Gastrocnemius medialis (tissue), 4 donors: ENCODE data around the gene TBRG4. TPM values are rescaled to one million over a fixed set of nuclear protein-coding genes. Genes with fewer than 3 reads are reported as not detected.

Source experiments
- ATAC-seq, 2 donors: fragments of 150-250 bp; one replicate each; pipeline ENCODE4 v1.9.1; 2016
- DNase-seq, 2 donors: peaks; one replicate each; pipeline ENCODE4 v3.0.0-alpha.2; 2019
- H3K27ac ChIP-seq, 4 donors: fragments of 200-600 bp; sonication (generic); 1 replicate in 1 of 4; 2 replicates in 3 of 4; pipeline ENCODE4 v1.5.1; 2016 to 2018; ENCODE audit warnings: mild to moderate bottlenecking in 2 of 4, moderate library complexity in 1 of 4
- H3K27me3 ChIP-seq, 3 donors: fragments of 200-600 bp; sonication (generic) in 2 of 3; 1 replicate in 1 of 3; 2 replicates in 2 of 3; pipeline versions ENCODE4 v1.5.1 to v1.6.0; 2016 to 2019; ENCODE audit warnings: mild to moderate bottlenecking in 1 of 3, moderate library complexity in 1 of 3
- H3K36me3 ChIP-seq, 2 donors: fragments of 200-600 bp; sonication (generic) in 1 of 2; one replicate each; pipeline ENCODE4 v1.5.1; 2017 to 2018
- H3K4me1 ChIP-seq, 2 donors: fragments of 200-600 bp; sonication (generic) in 1 of 2; one replicate each; pipeline ENCODE4 v1.5.1; 2016 to 2017; ENCODE audit warnings: mild to moderate bottlenecking in 2 of 2
- H3K4me3 ChIP-seq, 4 donors: fragments of 200-600 bp; sonication (generic) in 3 of 4; 1 replicate in 1 of 4; 2 replicates in 3 of 4; pipeline ENCODE4 v1.5.1; 2016 to 2019; ENCODE audit warnings: mild to moderate bottlenecking in 2 of 4
- H3K9me3 ChIP-seq, 3 donors: fragments of 200-600 bp; sonication (generic) in 2 of 3; 1 replicate in 1 of 3; 2 replicates in 2 of 3; pipeline ENCODE4 v1.5.1; 2016 to 2019
- POLR2A ChIP-seq, 2 donors: fragments of 450-650 bp; IDR thresholded peaks; one replicate each; pipeline ENCODE4 v1.6.1; 2017; ENCODE audit warnings: antibody characterized with exemption in 2 of 2, mild to moderate bottlenecking in 2 of 2, moderate library complexity in 2 of 2
- in situ Hi-C, 4 donors: fragments of 200-750 bp; cut with MboI; loops; one replicate each; pipeline versions ENCODE4 v1.15.0 to v1.8.0; 2017; ENCODE audit warnings: low sequenced_read_pairs in 4 of 4
- intact Hi-C: fragments of 100-400 bp; cut with DNase I; formaldehyde crosslinking; loops from one replicate; pipeline ENCODE4 v1.15.1; 2023; ENCODE audit warnings: low total_unique reads
- total RNA-seq, 4 donors: library from RNA; depleted of rRNA; stranded (reverse); fragments of >200 nt; gene quantifications; one replicate each; pipeline versions ENCODE4 v1.1.0 to v1.2.3, GENCODE V29; 2016
- TF ChIP-seq, protein P1 (sequence below), 5 experiments: fragments of 450-650 bp in 3 of 5; fragments of 200-600 bp in 2 of 5; sonication (generic) in 2 of 5; IDR thresholded peaks in 4 of 5; conservative IDR thresholded peaks in 1 of 5; 1 replicate in 4 of 5; 2 replicates in 1 of 5; pipeline ENCODE4 v1.5.1; 2016 to 2019; ENCODE audit warnings: antibody characterized with exemption in 5 of 5, mild to moderate bottlenecking in 3 of 5, moderate library complexity in 3 of 5

The TBRG4 gene
- total RNA-seq, 4 donors from 2014 or later, result 74.3 to 105 (median 92.7) TPM

DNA sequence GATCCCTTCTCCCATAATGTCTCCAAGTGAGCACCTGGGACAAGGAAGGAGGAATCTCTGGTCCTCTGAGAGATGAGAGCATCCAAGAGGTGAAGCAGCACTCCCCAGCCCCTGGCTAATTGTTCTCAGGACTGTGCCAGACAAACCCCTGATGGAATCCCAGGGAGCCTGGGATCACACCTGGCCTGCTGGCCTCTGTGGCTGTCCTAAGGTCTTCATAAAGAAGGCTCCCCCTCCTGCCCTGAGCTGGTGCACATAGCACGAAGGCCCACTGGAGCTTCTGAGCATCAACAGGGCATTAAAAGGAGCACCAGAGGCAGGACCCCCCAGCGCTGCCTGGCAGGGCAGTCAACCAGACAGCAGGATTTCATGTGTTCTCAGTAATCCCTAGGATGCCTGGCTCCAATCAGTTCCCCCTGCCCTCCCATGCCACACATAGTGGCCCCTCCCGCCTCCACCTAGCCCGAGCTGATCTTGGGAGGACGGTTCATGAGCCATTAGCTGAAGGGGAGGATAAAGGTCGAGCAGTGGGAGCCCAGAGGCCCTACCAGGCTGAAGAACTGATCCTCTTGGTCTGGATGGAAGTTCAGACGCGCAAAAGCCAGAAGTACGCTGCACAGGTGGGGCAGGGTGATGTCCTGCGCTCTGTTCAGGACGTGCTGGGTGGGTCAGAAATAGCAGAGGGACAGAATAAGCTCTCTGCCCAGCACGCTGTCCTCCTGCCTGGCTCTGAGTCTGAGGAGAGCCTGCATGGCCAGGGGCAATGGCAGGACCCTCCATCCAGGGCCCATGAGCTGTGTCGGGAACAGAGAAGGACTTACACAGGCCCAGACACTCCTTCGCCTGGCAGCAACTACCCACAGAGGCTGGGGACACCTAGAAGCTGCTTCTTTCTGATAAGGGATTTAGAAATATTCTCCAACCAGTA, 8.4 kb downstream of the TBRG4 start:
- no peak overlapping the region for H3K4me3 ChIP-seq
- peaks cover 5 to 96% of the 10 kb centered on the region in 2 donors for H3K36me3 ChIP-seq
- ATAC-seq, result no peak
- H3K9me3 ChIP-seq, result no peaks in the 10 kb centered on the region
- H3K4me1 ChIP-seq, result peaks cover 14 to 25% of the 10 kb centered on the region in 2 donors
- TF ChIP-seq POLR2A (IDR thresholded peaks at IDR 0.05), result no peak
- TF ChIP-seq, protein P1, sequence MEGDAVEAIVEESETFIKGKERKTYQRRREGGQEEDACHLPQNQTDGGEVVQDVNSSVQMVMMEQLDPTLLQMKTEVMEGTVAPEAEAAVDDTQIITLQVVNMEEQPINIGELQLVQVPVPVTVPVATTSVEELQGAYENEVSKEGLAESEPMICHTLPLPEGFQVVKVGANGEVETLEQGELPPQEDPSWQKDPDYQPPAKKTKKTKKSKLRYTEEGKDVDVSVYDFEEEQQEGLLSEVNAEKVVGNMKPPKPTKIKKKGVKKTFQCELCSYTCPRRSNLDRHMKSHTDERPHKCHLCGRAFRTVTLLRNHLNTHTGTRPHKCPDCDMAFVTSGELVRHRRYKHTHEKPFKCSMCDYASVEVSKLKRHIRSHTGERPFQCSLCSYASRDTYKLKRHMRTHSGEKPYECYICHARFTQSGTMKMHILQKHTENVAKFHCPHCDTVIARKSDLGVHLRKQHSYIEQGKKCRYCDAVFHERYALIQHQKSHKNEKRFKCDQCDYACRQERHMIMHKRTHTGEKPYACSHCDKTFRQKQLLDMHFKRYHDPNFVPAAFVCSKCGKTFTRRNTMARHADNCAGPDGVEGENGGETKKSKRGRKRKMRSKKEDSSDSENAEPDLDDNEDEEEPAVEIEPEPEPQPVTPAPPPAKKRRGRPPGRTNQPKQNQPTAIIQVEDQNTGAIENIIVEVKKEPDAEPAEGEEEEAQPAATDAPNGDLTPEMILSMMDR (IDR thresholded peaks at IDR 0.05 in 4 of 5, conservative IDR thresholded peaks at IDR 0.05 in 1 of 5), result no peak
- peak overlapping the region; percentile 56 to 76 (median 64) for H3K27ac ChIP-seq
- no peak for DNase-seq
- no peaks in the 10 kb centered on the region for H3K27me3 ChIP-seq
- in situ Hi-C loops (loop anchor here (10.0 to 25.0 kb wide), 2 partner anchors 108 to 516 kb away; partner anchors contain the start of gene TMED4 (in 4 of the 4)), intact Hi-C loops (no loop called here)

DNA sequence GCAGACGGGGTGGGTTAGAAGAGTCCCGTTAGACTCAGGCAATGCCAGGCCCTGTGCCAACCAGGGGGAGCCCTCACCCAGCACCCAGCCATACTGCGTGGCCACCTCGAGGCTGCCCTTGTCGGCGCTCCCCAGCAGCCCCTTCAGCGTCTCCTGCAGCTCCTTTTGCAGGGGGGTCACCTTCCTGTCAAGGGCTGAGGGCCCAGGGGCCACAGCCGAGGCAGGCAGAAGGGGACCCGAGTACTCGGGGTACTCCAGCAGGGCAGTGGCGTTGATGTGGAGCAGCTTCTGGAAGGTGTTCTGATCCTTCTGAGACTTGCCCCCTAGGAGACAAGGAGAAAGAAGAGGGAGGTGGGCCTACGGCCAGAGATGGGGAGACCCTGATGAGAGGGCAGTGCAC, 9.7 kb downstream of the TBRG4 start:
- peaks cover 1 to 15% of the 10 kb centered on the region in 2 donors for H3K4me1 ChIP-seq
- H3K36me3 ChIP-seq, result peaks cover 5 to 85% of the 10 kb centered on the region in 2 donors
- intact Hi-C loops, result no loop called here
- DNase-seq, result no peak
- H3K27ac ChIP-seq, result no peak overlapping the region
- no peaks in the 10 kb centered on the region for H3K9me3 ChIP-seq
- H3K4me3 ChIP-seq, result no peak overlapping the region
- no peaks in the 10 kb centered on the region for H3K27me3 ChIP-seq
- TF ChIP-seq POLR2A (IDR thresholded peaks at IDR 0.05), result no peak
- TF ChIP-seq, protein P1 (IDR thresholded peaks at IDR 0.05 in 4 of 5, conservative IDR thresholded peaks at IDR 0.05 in 1 of 5), result no peak
- no peak for ATAC-seq
- in situ Hi-C loops, result loop anchor here (10.0 to 25.0 kb wide), 2 partner anchors 107 to 514 kb away; partner anchors contain the start of gene TMED4 (in 4 of the 4)

DNA sequence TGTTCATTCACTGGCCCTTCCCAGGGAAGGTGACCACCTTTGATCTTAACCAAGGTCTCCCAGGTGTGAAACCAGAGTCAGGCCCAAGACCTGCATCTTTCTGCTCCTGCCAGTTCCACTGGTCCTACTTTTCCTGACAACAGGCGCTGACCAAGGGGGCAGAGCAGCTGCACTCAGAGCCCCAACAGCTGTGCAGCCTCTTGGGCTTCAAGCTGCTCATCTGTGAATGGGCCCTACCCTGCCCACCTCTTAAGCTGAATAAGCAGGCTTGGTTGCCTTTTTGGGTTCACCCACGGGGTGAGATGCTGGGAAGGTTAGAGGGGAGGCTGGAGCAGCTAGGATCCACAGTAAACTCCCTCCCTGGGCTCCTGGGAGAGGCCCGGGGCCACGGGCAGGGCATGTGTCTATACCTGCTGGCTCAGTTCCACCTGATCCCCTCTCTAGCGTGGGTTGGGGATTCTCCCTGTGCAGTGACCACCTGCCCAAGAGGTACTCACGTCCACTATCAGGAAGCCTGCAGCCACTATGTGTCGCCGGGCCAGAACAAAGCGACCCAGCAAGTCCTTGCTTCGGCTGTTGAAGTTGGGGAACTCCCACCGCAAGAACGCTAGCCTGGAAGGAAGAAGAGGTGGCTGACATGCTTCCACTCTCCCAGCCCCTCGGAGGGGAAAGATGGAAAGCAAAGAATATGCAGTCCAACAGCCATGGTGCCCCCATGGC, 10.6 kb downstream of the TBRG4 start:
- no peak for TF ChIP-seq POLR2A (IDR thresholded peaks at IDR 0.05)
- TF ChIP-seq, protein P1 (IDR thresholded peaks at IDR 0.05 in 4 of 5, conservative IDR thresholded peaks at IDR 0.05 in 1 of 5), result no peak
- in situ Hi-C loops (loop anchor here (10.0 to 25.0 kb wide), 2 partner anchors 106 to 514 kb away; partner anchors contain the start of gene TMED4 (in 4 of the 4)), intact Hi-C loops (no loop called here)
- Histone ChIP-seq H3K4me1 (peaks cover 0 to 7% of the 10 kb centered on the region in 2 donors), H3K9me3 (no peaks in the 10 kb centered on the region), H3K4me3 (no peak overlapping the region), H3K27me3 (no peaks in the 10 kb centered on the region), H3K36me3 (peaks cover 5 to 78% of the 10 kb centered on the region in 2 donors), H3K27ac (no peak overlapping the region)
- DNase-seq (no peak), ATAC-seq (no peak)

DNA sequence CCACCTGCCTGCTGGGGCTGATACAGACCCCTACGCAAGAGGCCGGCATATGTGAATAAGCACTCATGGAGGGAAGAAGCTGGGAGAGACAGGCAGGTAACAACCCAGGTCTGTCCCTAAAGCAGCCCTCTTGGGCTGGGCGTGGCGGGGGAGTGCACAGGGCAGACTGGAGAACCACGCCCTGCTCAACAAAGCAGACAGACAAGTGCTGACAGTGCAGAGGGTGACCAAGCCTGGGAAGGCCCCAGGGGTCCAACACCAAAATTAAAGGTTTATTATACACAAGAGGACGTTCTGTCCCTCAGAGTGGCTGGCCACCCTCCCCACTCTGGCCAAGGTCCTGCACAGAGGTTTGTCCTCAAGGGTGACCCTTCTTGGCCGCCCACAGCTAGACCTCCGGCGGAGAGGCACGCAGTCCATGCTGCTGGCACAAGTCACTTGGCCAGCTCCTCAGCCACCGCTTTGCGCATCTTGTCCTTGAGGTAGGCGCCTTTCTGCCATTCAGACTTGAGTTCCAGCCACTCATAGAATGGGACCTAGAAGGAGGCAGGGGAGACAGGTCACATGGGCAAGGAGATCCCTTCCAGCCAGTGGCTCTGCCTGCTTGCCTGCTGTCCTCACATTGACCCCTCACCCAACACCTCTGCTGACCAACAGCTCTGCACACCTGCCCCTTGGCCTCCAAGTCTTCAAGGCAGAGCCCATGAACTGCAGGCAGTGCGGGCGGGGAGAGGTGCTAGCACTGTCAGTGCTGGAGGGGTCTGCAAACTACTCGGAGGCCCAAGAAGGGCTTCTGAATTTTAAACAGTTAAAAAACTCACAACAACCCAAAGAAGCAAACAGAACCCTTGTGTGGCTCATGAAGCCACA, 11.4 kb downstream of the TBRG4 start:
- peak overlapping the region in 1 of 4 donors; percentile 16 for H3K27ac ChIP-seq
- TF ChIP-seq POLR2A (IDR thresholded peaks at IDR 0.05), result no peak
- TF ChIP-seq, protein P1 (IDR thresholded peaks at IDR 0.05 in 4 of 5, conservative IDR thresholded peaks at IDR 0.05 in 1 of 5), result no peak
- peaks cover 5 to 71% of the 10 kb centered on the region in 2 donors for H3K36me3 ChIP-seq
- H3K4me3 ChIP-seq, result no peak overlapping the region
- no peak for ATAC-seq
- in situ Hi-C loops (loop anchor here (10.0 to 25.0 kb wide), 2 partner anchors 105 to 513 kb away; partner anchors contain the start of gene TMED4 (in 4 of the 4)), intact Hi-C loops (no loop called here)
- no peaks in the 10 kb centered on the region for H3K9me3 ChIP-seq
- DNase-seq, result no peak
- no peaks in the 10 kb centered on the region for H3K4me1 ChIP-seq
- no peaks in the 10 kb centered on the region for H3K27me3 ChIP-seq
